ENCODE results near the gene CLDN6. TPM values are rescaled to one million over a fixed set of nuclear protein-coding genes. Genes with fewer than 3 reads are reported as not detected.
A peak's percentile ranks its signal among the peaks of the same experiment; 100 is the strongest.

The CLDN6 gene
- total and polyA plus RNA-seq, 2 of the 13 experiments (the other 11 are each of a cell fraction or from before 2014, with no cell fraction given) = 5.9 to 7.6 TPM

- no peak for TF ChIP-seq REST (IDR thresholded peaks at IDR 0.05; ENCODE audit: borderline replicate concordance in 1 of 2, low read depth in 1 of 2, low read length in 2 of 2)
- no peak for TF ChIP-seq ZZZ3 (CRISPR knock-in tag; IDR thresholded peaks at IDR 0.05; ENCODE audit: borderline replicate concordance)
- no peak for TF ChIP-seq SMAD3 (CRISPR knock-in tag; IDR thresholded peaks at IDR 0.05)
- no peak for TF ChIP-seq ZBTB37 (CRISPR knock-in tag; IDR thresholded peaks at IDR 0.05)
- TF ChIP-seq ATF7-NPFF (CRISPR knock-in tag; IDR thresholded peaks at IDR 0.05; ENCODE audit: low read depth) = peak; percentile 84
- no peak for TF ChIP-seq ZFP36L2 (CRISPR knock-in tag; IDR thresholded peaks at IDR 0.05)
- no peak; the same call in 1 of the 2 replicates for TF ChIP-seq STAT6 (CRISPR knock-in tag; IDR thresholded peaks at IDR 0.05; ENCODE audit: borderline replicate concordance)
- TF ChIP-seq IRF1 (CRISPR knock-in tag; IDR thresholded peaks at IDR 0.05; ENCODE audit: low read depth) = no peak
- TF ChIP-seq KAT8 (CRISPR knock-in tag; IDR thresholded peaks at IDR 0.05) = peak; percentile 75
- no peak for TF ChIP-seq TFE3 (CRISPR knock-in tag; IDR thresholded peaks at IDR 0.05)
- TF ChIP-seq SETDB1 (CRISPR knock-in tag; IDR thresholded peaks at IDR 0.05; ENCODE audit: borderline replicate concordance) = no peak
Measured at GRCh38 chr16:2980227-2981176, 37.5 kb downstream of the CLDN6 start, which contains the start of gene PKMYT1 (continued).
